Measurements from ENCODE around the gene AGAP2.
"Not testable (repeated sequence)": the region's sequence is repeated elsewhere in the genome, so short reads cannot be mapped to it uniquely, and the experiment has no call there.

AGAP2 gene

DNA sequence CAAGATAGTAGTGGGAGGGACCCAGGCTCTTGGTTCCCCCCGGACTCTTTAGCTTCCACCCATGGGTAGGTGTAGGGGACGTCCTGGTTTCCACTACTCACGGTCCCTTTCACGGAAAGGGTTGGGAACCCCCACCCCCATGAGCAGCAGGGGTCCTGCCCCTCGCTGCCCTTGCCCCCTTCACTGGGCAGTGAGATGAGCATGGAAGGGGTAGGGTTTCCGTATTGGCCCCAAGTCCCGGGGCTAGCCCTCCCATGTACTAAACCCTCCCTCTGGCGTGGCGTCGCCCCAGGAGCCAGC is 12.7 kb downstream of the AGAP2 start:
- TF ChIP-seq, protein P1, sequence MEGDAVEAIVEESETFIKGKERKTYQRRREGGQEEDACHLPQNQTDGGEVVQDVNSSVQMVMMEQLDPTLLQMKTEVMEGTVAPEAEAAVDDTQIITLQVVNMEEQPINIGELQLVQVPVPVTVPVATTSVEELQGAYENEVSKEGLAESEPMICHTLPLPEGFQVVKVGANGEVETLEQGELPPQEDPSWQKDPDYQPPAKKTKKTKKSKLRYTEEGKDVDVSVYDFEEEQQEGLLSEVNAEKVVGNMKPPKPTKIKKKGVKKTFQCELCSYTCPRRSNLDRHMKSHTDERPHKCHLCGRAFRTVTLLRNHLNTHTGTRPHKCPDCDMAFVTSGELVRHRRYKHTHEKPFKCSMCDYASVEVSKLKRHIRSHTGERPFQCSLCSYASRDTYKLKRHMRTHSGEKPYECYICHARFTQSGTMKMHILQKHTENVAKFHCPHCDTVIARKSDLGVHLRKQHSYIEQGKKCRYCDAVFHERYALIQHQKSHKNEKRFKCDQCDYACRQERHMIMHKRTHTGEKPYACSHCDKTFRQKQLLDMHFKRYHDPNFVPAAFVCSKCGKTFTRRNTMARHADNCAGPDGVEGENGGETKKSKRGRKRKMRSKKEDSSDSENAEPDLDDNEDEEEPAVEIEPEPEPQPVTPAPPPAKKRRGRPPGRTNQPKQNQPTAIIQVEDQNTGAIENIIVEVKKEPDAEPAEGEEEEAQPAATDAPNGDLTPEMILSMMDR (IDR thresholded peaks at IDR 0.05; ENCODE audit: low read depth, low read length, missing control alignments): no peak
- H3K4me3 ChIP-seq (ENCODE audit: low read depth, low read length): no peak overlapping the region
- DNase-seq (ENCODE audit: low read depth): no peak

DNA sequence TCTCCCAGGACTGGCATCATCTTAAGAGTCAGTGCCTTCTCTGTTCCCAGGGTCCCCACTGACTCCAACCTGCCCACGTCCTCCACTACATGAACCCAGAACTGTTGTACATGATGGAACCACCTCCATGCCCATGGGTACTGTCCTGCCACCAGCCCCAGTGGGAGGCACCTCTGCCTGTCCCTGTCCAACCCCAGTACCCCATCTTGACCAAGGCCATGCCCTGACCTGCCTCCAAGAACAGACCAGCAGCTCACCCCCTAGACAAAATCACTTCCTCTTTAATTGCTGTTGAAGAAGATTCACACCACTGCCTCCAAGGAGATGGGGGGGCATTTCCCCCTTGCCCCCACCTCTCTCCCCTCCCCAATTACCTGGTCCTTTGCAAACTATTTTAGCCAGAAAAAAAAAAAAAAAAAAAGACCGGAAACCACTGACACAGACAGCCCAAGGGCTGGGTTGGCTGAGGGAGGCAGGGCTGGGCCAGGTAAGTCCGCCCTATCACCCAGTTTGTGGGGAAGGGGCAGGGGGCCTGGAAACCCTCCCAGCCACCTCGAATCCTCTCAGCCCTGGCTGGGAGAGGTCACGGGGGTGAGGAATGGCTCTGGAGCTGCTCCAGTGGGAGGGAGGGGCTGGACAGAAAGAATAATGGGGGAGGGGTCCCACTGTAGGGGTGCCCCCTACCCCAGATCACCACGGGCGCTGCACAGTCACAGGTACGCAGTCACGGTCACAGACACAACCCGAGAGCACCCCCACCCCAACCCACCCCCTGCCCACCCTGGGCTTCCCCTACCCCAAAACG is 13.4 kb downstream of the AGAP2 start:
- H3K4me3 ChIP-seq (ENCODE audit: low read depth, low read length): no peak overlapping the region
- TF ChIP-seq, protein P1 (IDR thresholded peaks at IDR 0.05; ENCODE audit: low read depth, low read length, missing control alignments): no peak
- DNase-seq (ENCODE audit: low read depth): no peak

DNA sequence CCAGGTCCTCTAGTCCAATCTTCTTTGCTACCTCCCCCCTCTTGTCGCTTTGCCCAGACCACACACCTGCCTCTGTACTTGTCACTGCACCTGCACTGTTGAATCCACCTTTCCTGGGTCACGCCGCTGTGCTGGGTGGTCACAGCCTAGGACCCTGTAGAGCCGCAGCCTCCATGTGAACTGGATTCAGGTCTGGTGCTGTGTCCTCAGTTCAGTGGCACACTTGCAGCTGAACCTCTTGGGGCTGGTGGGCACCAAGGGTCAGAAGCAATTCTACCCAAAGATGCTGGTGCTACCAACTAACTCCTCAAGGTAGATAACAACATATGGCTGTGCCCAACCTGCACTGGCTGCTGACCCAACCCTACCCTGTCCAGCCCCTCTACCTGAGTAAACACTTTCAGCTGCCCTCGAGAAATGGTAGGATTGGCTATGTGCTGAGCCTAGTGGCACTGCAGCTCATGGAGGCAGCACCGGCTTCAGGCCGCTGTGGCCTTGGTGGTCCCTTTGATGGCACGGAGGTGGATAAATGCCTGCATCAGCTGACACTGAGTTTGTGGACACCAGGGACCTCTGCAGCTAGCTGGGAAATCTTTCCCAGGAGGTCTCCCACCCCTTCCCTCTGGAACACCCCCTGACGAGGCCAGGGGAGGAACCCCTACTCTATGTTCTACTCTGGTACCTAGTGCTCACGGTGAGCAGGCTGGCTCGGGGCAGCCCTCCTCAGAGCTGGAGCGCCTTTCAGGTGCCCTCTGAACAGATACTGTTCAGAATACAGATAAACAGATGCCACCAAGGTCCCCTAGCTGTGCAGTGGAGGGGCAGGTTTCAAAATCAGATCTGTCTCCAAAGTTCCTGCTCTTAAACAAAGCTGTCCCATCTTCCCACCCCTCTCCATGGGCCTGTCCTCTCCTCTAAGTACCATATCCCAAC is 14.3 kb downstream of the AGAP2 start:
- TF ChIP-seq, protein P1 (IDR thresholded peaks at IDR 0.05; ENCODE audit: low read depth, low read length, missing control alignments): no peak

DNA sequence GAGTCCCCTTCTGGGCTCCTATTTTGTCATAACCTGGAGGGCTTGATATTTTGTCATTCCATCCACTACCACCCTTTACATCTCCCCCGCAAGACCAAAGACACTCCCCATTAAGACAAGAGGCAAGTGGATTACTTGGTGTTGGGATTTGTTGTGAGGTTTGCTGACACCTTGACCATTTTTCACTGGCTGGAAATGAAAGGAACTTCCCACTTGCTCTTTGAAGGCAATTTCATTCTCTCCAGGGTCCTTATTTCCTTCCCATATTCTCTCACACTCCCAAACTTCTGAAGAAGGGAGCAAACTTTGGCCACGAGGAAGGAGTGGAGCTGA is 14.9 kb downstream of the AGAP2 start:
- TF ChIP-seq, protein P1 (IDR thresholded peaks at IDR 0.05; ENCODE audit: low read depth, low read length, missing control alignments): no peak
- H3K4me3 ChIP-seq (ENCODE audit: low read depth, low read length): no peak overlapping the region
- DNase-seq (ENCODE audit: low read depth): no peak

More for the DNA sequence above, 14.3 kb downstream of the AGAP2 start:
- no peak for DNase-seq (ENCODE audit: low read depth)
- H3K4me3 ChIP-seq (ENCODE audit: low read depth, low read length): no peak overlapping the region

DNA sequence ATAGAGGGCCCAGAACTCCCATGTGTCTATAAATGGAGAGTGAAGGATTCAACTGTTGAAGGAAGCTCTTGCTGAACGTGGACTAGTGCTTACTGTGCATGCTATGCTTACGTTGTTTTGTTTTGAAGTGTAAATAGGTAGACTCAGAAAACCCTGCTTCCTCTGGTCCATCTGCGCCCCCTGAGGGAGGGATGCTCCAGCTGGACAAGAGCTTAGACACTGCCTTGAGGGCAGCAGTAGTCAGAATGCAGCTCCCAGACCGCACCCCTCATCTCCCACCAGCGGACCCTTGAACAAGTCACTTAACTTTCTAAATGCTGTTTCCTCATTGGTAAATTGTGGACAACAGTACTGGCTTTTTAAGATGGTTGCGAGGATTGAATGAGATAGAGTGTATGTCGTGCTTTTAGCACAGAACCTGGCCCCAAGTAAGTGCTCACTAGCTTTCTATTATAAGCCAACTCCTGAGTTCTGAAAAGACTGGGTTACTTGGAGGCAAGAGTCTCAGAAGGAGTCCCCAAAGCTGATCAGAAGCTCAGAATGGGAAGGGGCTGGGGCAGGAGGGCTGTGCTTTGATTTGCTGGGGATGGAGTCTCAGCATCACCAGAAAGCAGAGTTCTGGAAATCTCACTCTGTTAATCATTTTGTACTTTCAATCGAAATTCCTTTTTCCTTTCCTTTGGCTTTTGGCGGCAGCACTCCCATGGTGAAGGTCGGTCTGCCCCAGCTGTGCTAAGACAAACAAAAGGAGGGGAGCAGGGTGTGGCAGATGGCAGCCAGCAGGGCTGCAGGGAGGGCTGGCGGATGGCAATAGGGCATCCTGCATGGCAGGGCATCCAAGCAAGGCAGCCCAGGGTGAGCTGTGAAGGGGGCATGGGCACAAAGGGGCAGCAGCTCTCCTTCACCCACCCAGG is 15.6 kb downstream of the AGAP2 start:
- H3K4me3 ChIP-seq (ENCODE audit: low read depth, low read length): no peak overlapping the region
- no peak for DNase-seq (ENCODE audit: low read depth)
- TF ChIP-seq, protein P1 (IDR thresholded peaks at IDR 0.05; ENCODE audit: low read depth, low read length, missing control alignments): no peak

DNA sequence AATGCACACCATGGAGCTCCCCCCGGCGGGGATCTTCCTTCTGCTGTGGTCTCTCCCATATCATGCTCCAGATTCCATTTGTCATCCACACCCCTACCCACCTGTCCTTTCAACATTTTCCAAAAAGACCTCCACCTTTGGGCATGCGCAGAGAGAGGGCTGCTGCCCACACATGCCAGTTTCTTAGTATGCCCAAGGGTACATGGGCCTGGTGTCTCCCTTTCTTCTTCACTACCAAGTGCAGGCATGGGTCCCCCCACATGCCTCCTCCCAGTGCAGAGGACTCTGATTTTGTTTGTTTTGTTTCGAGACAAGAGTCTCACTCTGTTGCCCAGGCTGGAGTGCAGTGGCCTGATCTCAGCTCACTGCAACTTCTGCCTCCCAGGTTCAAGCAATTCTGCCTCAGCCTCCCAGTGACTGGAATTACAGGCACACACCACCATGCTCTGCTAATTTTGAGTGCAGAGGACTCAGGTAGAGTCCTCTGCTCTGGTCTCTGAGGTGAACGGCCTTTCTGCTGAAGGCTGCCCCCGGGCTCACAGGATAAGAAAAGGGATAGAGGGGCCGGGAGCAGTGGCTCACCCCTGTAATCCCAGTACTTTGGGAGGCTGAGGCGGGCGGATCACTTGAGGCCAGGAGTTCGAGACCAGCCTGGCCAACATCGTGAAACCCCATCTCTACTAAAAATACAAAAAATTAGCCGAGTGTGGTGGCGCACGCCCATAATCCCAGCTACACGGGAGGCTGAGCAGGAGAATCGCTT is 16.5 kb downstream of the AGAP2 start:
- DNase-seq (ENCODE audit: low read depth); H3K4me3 ChIP-seq (ENCODE audit: low read depth, low read length): not testable (repeated sequence)
